Measurements from ENCODE around the gene YAP1. TPM values are rescaled to one million over a fixed set of nuclear protein-coding genes. Genes with fewer than 3 reads are reported as not detected.

YAP1 gene
- total and polyA plus RNA-seq, 4 donors = 76.0 to 393 (median 146) TPM

GRCh38 chr11:102226702-102227490 is 116.6 kb downstream of the YAP1 start:
- Histone ChIP-seq H3K4me3 (ENCODE audit: low read length in 2 of 2) (no peak overlapping the region), H3K36me3 (ENCODE audit: control insufficient read depth in 1 of 2, insufficient read depth in 2 of 2, low read length in 1 of 2) (peaks cover 2 to 10% of the 10 kb centered on the region in 2 donors), H3K9me3 (ENCODE audit: control insufficient read depth, low read length) (no peaks in the 10 kb centered on the region), H3K27me3 (ENCODE audit: control insufficient read depth in 1 of 2, insufficient read depth in 2 of 2, low read length in 1 of 2) (no peaks in the 10 kb centered on the region), H3K27ac (ENCODE audit: low read depth in 1 of 2, low read length in 2 of 2) (no peak overlapping the region), H3K4me1 (ENCODE audit: control insufficient read depth in 1 of 2, insufficient read depth in 2 of 2, low read length in 2 of 2) (peaks cover 5 to 8% of the 10 kb centered on the region in 2 donors)
- ATAC-seq (ENCODE audit: low FRiP score) = no peak
- 41 to 45% methylated on average over 9 of the region's 9 CpGs for WGBS, 2 donors
- DNase-seq = no peak
- intact Hi-C loops (cut with DNase I) = loop anchor here in 1 of 2 donors (10.0 kb wide), 1 partner anchor 182 kb away; the partner anchor contains the start of gene CFAP300

DNA sequence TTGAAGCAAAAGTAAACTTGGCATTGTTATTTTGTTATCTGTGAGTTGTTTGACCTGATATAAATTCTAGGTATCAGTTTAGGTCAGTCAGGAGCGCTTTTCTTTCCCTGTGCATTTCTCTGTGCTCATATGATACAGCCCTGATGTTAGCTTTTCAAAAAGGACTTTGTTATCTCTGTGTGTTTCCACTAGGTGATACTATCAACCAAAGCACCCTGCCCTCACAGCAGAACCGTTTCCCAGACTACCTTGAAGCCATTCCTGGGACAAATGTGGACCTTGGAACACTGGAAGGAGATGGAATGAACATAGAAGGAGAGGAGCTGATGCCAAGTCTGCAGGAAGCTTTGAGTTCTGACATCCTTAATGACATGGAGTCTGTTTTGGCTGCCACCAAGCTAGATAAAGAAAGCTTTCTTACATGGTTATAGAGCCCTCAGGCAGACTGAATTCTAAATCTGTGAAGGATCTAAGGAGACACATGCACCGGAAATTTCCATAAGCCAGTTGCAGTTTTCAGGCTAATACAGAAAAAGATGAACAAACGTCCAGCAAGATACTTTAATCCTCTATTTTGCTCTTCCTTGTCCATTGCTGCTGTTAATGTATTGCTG is 119.4 kb downstream of the YAP1 start:
- no peak for DNase-seq
- Histone ChIP-seq H3K9me3 (ENCODE audit: control insufficient read depth, low read length) (no peaks in the 10 kb centered on the region), H3K4me1 (ENCODE audit: control insufficient read depth in 1 of 2, insufficient read depth in 2 of 2, low read length in 2 of 2) (peaks cover 5 to 8% of the 10 kb centered on the region in 2 donors), H3K36me3 (ENCODE audit: control insufficient read depth in 1 of 2, insufficient read depth in 2 of 2, low read length in 1 of 2) (peaks cover 4 to 10% of the 10 kb centered on the region in 2 donors), H3K27ac (ENCODE audit: low read depth in 1 of 2, low read length in 2 of 2) (peak overlapping the region in 1 of 2 donors; percentile 1), H3K4me3 (ENCODE audit: low read length in 2 of 2) (no peak overlapping the region), H3K27me3 (ENCODE audit: control insufficient read depth in 1 of 2, insufficient read depth in 2 of 2, low read length in 1 of 2) (no peaks in the 10 kb centered on the region)
- 27 to 29% methylated on average over 4 of the region's 4 CpGs for WGBS, 2 donors
- intact Hi-C loops (cut with DNase I) = loop anchor here in 1 of 2 donors (10.0 kb wide), 1 partner anchor 185 kb away; the partner anchor contains the start of gene CFAP300
- no peak for ATAC-seq (ENCODE audit: low FRiP score)

GRCh38 chr11:102230186-102230585 is 119.9 kb downstream of the YAP1 start:
- intact Hi-C loops (cut with DNase I) = no loop called here
- Histone ChIP-seq H3K36me3 (ENCODE audit: control insufficient read depth in 1 of 2, insufficient read depth in 2 of 2, low read length in 1 of 2) (peaks cover 4 to 5% of the 10 kb centered on the region in 2 donors), H3K9me3 (ENCODE audit: control insufficient read depth, low read length) (no peaks in the 10 kb centered on the region), H3K4me1 (ENCODE audit: control insufficient read depth in 1 of 2, insufficient read depth in 2 of 2, low read length in 2 of 2) (peaks cover 5 to 10% of the 10 kb centered on the region in 2 donors), H3K4me3 (ENCODE audit: low read length in 2 of 2) (no peak overlapping the region), H3K27ac (ENCODE audit: low read depth in 1 of 2, low read length in 2 of 2) (no peak overlapping the region), H3K27me3 (ENCODE audit: control insufficient read depth in 1 of 2, insufficient read depth in 2 of 2, low read length in 1 of 2) (no peaks in the 10 kb centered on the region)
- DNase-seq = no peak
- ATAC-seq (ENCODE audit: low FRiP score) = no peak

GRCh38 chr11:102230911-102231310 is 120.7 kb downstream of the YAP1 start:
- ATAC-seq (ENCODE audit: low FRiP score) = no peak
- WGBS, 2 donors = 93 to 97% methylated on average over 4 of the region's 4 CpGs
- no peak for DNase-seq
- no peaks in the 10 kb centered on the region for H3K9me3 ChIP-seq (ENCODE audit: control insufficient read depth, low read length)
- H3K27me3 ChIP-seq (ENCODE audit: control insufficient read depth in 1 of 2, insufficient read depth in 2 of 2, low read length in 1 of 2) = no peaks in the 10 kb centered on the region
- intact Hi-C loops (cut with DNase I) = no loop called here
- H3K4me1 ChIP-seq (ENCODE audit: control insufficient read depth in 1 of 2, insufficient read depth in 2 of 2, low read length in 2 of 2) = peaks cover 3 to 10% of the 10 kb centered on the region in 2 donors
- no peak overlapping the region for H3K4me3 ChIP-seq (ENCODE audit: low read length in 2 of 2)
- no peak overlapping the region for H3K27ac ChIP-seq (ENCODE audit: low read depth in 1 of 2, low read length in 2 of 2)
- H3K36me3 ChIP-seq (ENCODE audit: control insufficient read depth in 1 of 2, insufficient read depth in 2 of 2, low read length in 1 of 2) = peaks cover 4% of the 10 kb centered on the region in 2 donors

DNA sequence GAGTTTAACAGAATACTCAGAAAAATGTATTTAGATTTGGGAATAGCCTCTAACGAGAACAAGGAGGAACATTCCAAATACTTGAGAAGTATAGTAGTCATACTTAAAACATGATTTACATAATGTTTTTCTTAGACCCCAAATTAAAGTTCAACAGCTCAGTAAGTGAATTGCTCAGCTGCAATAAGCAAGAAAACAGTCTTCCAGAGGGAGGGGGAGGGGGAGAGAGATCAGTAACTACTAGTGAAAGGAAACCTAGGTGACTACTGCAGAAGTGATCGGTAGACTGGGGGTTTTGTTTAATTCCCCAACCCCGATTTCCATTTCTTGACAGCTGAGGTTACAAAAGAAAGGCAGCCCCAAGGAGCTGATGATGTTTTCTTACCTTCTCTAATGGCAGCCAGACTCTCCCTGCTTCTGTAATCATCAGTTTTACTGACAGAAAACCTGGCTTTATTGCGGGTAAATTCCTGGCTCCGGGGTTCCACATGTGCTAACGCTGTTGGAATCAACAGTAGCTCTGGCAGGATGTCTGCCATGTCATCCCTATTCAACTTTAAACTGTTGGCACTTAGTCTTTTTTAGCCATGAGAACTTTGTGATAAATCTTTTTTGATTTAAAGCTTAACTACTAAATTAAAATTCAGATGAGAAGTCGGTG is 124.7 kb downstream of the YAP1 start:
- Histone ChIP-seq H3K4me3 (ENCODE audit: low read length in 2 of 2) (no peak overlapping the region), H3K4me1 (ENCODE audit: control insufficient read depth in 1 of 2, insufficient read depth in 2 of 2, low read length in 2 of 2) (peaks cover 0 to 2% of the 10 kb centered on the region in 2 donors), H3K36me3 (ENCODE audit: control insufficient read depth in 1 of 2, insufficient read depth in 2 of 2, low read length in 1 of 2) (peaks cover 0 to 2% of the 10 kb centered on the region in 2 donors), H3K9me3 (ENCODE audit: control insufficient read depth, low read length) (no peaks in the 10 kb centered on the region), H3K27ac (ENCODE audit: low read depth in 1 of 2, low read length in 2 of 2) (no peak overlapping the region), H3K27me3 (ENCODE audit: control insufficient read depth in 1 of 2, insufficient read depth in 2 of 2, low read length in 1 of 2) (no peaks in the 10 kb centered on the region)
- ATAC-seq (ENCODE audit: low FRiP score) (no peak), DNase-seq (no peak)
- 26 to 34% methylated on average over 7 of the region's 7 CpGs for WGBS, 2 donors
- intact Hi-C loops (cut with DNase I) = loop anchor here in 1 of 2 donors (5.0 kb wide), 1 partner anchor 42 kb away; no protein-coding TSS in a partner anchor

DNA sequence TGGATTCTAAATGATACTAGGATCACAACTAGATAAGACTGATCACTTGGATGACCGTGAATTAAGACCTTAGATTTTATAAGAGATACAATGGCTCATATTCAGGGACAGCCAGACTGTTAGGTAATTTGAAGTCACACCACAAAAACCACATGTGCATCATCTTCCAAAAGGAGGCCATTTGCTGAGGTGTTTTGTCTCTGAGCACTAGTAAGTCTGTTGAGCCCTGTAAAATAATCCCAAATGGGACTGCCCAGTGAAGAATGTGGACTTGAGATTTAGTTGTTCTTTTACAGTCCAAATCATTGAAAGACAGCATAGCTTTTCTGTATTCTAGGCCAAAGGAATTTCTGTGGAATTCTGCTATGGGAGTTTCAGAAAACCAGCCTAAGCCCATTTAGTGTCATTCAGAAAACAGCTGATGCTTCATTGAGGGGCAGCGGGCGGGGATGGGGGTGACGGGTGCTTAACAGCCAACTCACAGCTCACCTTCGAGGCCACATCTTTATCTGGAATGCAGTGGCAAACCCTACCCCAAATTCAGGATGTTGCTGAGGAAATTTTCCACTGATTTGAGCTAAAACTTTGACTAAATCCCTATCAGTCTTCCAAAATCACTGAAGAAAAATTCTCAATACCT is 127.0 kb downstream of the YAP1 start:
- Histone ChIP-seq H3K27ac (ENCODE audit: low read depth in 1 of 2, low read length in 2 of 2) (peak overlapping the region in 1 of 2 donors; percentile 28), H3K36me3 (ENCODE audit: control insufficient read depth in 1 of 2, insufficient read depth in 2 of 2, low read length in 1 of 2) (peaks cover 0 to 2% of the 10 kb centered on the region in 2 donors), H3K4me1 (ENCODE audit: control insufficient read depth in 1 of 2, insufficient read depth in 2 of 2, low read length in 2 of 2) (peaks cover 0 to 2% of the 10 kb centered on the region in 2 donors), H3K27me3 (ENCODE audit: control insufficient read depth in 1 of 2, insufficient read depth in 2 of 2, low read length in 1 of 2) (no peaks in the 10 kb centered on the region), H3K9me3 (ENCODE audit: control insufficient read depth, low read length) (no peaks in the 10 kb centered on the region), H3K4me3 (ENCODE audit: low read length in 2 of 2) (no peak overlapping the region)
- no peak for ATAC-seq (ENCODE audit: low FRiP score)
- intact Hi-C loops (cut with DNase I) = loop anchor here in 1 of 2 donors (5.0 kb wide), 1 partner anchor 40 kb away; no protein-coding TSS in a partner anchor
- WGBS, 2 donors = 78 to 82% methylated on average over 5 of the region's 5 CpGs
- DNase-seq = no peak

DNA sequence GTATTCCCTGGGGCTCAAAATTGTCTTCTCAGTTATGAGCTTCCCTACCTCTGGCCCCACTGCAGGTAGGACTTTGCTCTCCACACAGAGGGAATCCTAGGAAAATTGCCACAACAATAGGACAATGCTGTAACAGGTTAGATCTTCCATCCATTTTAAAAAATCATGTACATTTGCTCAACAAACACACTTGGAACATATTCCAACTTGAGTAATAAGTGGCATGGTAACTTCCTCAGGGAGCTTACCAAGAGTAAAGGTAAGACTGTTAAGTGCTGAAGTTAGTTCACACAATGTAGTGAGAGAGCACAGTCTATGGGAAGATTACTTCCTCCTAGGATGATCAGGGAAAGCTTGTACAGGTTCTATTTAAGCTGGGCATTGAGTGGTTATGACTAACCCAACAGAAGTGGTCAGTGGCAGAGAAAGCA is 128.2 kb downstream of the YAP1 start:
- H3K27me3 ChIP-seq (ENCODE audit: control insufficient read depth in 1 of 2, insufficient read depth in 2 of 2, low read length in 1 of 2) = no peaks in the 10 kb centered on the region
- ATAC-seq (ENCODE audit: low FRiP score) (no peak), DNase-seq (no peak)
- intact Hi-C loops (cut with DNase I) = loop anchor here in 1 of 2 donors (5.0 kb wide), 1 partner anchor 39 kb away; no protein-coding TSS in a partner anchor
- H3K36me3 ChIP-seq (ENCODE audit: control insufficient read depth in 1 of 2, insufficient read depth in 2 of 2, low read length in 1 of 2) = peaks cover 0 to 2% of the 10 kb centered on the region in 2 donors
- peaks cover 0 to 2% of the 10 kb centered on the region in 2 donors for H3K4me1 ChIP-seq (ENCODE audit: control insufficient read depth in 1 of 2, insufficient read depth in 2 of 2, low read length in 2 of 2)
- peak overlapping the region in 1 of 2 donors; percentile 9 for H3K27ac ChIP-seq (ENCODE audit: low read depth in 1 of 2, low read length in 2 of 2)
- H3K4me3 ChIP-seq (ENCODE audit: low read length in 2 of 2) = no peak overlapping the region
- H3K9me3 ChIP-seq (ENCODE audit: control insufficient read depth, low read length) = no peaks in the 10 kb centered on the region

GRCh38 chr11:102239448-102239847 is 129.2 kb downstream of the YAP1 start:
- H3K36me3 ChIP-seq (ENCODE audit: control insufficient read depth in 1 of 2, insufficient read depth in 2 of 2, low read length in 1 of 2) = no peaks in the 10 kb centered on the region
- peaks cover 0 to 2% of the 10 kb centered on the region in 2 donors for H3K4me1 ChIP-seq (ENCODE audit: control insufficient read depth in 1 of 2, insufficient read depth in 2 of 2, low read length in 2 of 2)
- no peaks in the 10 kb centered on the region for H3K9me3 ChIP-seq (ENCODE audit: control insufficient read depth, low read length)
- 76 to 83% methylated on average over 2 of the region's 2 CpGs for WGBS, 2 donors
- ATAC-seq (ENCODE audit: low FRiP score) (no peak), DNase-seq (no peak)
- intact Hi-C loops (cut with DNase I) = loop anchor here in 1 of 2 donors (5.0 kb wide), 1 partner anchor 38 kb away; no protein-coding TSS in a partner anchor
- no peaks in the 10 kb centered on the region for H3K27me3 ChIP-seq (ENCODE audit: control insufficient read depth in 1 of 2, insufficient read depth in 2 of 2, low read length in 1 of 2)
- H3K4me3 ChIP-seq (ENCODE audit: low read length in 2 of 2) = no peak overlapping the region
- H3K27ac ChIP-seq (ENCODE audit: low read depth in 1 of 2, low read length in 2 of 2) = no peak overlapping the region
